Activated CD4-positive, alpha-beta T cell treated with anti-CD3 and anti-CD28 coated beads, Interleukin-2, Interleukin-4, amounts not matched to agents 100 ng/mL and 50 ng/mL, durations not matched to agents 16 hours and 8 hours (primary cell): ENCODE results near the gene DDX1.
"Not testable (repeated sequence)": the region's sequence is repeated elsewhere in the genome, so short reads cannot be mapped to it uniquely, and the experiment has no call there.

ENCODE experiments used
- DNase-seq: peaks from one replicate; pipeline ENCODE4 v3.0.0-alpha.2; 2020; ENCODE audit warnings: low spot score

Gene DDX1

DNA sequence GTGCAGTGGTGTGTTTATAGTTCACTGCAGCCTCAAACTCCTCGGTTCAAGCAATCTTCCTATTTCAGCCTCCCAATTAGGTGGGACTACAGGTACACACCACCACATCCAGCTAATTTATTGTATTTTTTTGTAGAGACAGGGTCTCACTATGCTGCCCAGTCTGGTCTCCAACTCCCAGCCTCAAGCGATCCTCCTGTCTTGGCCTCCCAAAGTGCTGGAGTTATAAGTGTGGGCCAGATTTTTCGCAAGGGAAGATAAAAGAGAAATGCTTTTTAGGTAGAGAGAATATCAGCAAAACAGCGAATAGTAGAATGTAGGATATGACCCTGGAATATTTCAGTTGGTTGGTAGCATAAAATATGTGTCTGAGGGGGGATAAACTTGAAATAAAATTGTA is 4.3 kb downstream of the DDX1 start:
- no peak for DNase-seq

DNA sequence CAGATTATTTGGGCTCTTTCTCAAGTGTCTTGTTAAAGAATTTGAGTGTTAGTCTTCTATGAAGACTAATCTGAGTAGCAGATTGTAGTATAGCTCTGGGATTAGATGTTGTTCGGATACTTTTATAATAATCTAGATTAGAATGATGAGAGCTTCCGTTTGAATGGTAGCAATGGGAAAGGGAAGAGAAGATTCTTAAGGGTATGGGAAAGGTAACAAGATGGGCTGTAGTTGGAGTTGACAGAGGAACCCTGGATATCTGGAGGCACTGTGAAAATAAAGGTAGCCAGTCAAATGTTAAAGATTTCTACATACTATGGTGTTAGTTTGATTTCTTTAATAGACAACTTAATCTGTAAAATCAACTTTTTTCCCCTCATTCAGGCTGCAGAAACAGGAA is 4.7 kb downstream of the DDX1 start:
- DNase-seq: no peak

DNA sequence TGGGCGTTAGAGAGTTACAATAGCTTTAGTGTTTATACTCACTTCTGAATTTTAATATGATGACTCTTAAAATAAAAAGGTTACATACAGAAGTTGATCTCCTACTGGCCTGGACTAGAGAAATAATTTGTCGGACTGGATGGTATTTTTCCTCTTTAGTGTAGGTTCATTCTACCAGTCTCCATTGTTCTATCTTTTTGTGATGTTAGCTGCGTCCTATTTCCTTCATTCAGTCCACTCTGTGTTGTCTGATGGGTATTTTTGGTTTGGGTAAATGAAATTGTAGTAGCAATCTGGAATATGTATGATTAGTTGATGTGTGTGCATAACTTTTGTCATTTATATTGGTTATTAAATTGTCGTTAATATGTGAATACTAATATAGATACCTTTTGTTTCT is 5.3 kb downstream of the DDX1 start:
- no peak for DNase-seq

DNA sequence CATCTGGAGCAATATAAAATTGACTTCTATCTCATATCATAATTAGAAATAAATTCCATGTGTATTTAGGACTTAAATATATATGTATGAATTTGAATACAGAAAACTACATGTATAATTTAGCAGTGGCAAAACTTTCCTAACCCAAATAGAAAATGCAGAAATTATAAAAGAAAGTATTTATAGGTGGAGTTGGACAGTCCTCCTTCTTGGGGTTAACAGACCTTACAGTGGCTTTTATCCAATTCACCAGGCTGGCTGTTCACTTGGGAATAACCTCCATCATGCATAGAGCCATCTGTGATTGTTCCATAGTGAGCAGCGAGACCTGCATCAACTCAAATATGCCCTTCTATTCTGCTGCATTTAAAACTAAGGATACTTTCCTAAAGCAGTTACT is 8.3 kb downstream of the DDX1 start:
- DNase-seq: no peak

DNA sequence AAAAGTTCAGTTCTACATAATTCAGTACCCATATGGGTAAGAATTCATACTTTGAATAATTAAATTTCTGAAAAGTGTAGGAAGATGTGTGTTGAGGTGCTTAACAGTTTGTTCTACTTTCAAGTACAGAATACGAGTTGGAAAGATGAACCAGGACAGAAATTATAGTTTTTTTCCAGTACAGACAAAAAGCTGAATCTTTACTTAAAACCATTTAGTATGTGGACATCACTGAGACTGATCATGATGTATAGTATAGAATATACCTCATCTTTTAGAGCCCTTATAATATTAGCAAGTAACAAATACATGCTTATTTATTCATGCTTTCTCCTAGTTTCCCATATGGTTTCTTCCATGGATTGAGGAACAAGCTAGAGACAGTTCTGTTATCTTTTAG is 10.0 kb downstream of the DDX1 start:
- no peak for DNase-seq

DNA sequence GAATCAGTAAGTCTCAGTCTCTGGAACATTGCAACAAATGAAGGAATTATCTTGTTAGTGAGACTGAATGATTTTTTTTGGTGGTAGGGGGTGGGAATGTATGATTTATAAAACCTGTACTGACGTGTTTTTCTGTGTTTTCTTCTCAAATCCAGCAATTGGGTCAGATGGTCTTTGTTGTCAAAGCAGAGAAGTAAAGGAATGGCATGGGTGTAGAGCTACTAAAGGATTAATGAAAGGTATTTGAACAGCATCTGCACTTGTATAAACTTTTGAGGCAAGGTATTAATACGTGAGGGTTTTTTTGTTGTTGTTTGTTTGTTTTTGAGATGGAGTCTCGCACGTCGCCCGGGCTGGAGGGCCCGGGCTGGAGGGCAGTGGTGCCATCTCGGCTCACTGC is 10.7 kb downstream of the DDX1 start:
- no peak for DNase-seq

DNA sequence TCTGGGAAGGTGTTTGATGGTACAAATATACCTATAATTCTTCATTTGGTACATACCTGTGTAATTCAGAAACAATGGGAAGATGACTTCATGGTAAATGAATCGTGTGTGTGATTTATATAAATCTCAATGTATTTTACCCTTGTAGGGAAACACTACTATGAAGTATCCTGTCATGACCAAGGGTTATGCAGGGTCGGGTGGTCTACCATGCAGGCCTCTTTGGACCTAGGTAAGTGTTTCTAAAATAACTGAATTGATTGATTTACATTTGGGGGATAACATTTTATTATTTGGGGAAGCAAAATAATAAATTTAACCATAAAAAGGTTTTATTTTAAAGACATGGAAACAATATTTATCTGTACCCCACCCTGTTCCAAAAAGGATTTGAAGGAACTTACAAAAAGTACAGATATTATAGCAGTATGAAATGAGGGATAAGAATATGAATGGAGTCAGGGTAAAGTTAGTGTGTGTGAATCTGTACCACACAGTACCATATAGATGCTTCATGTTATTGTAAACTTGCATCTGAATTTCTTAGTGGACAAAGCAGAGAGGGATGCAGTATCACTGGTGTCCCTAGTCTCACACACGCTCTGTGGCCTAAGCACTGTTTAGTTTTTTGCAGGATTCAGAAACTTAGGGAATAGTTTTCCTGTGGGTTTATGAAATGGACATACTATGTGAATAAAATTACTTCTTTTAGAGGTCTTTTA is 11.5 kb downstream of the DDX1 start:
- no peak for DNase-seq

DNA sequence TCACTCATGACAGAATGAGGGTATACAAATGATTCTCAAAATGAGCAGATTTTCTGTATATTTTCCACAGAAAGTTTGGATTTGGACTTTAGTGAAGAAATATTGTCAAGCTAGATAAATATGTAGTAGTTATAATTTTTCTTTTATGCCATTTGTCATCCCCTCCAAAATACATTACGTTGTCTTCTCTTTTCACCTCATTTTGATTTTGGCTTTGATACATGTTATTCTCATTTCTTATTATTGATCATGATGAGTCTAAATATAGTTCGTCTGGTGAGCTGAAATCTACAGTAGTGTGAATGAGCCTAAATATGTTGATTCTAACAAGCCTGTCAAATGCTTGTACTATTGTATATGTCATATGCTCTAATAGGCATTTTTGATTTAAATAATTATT is 12.3 kb downstream of the DDX1 start:
- DNase-seq: no peak

DNA sequence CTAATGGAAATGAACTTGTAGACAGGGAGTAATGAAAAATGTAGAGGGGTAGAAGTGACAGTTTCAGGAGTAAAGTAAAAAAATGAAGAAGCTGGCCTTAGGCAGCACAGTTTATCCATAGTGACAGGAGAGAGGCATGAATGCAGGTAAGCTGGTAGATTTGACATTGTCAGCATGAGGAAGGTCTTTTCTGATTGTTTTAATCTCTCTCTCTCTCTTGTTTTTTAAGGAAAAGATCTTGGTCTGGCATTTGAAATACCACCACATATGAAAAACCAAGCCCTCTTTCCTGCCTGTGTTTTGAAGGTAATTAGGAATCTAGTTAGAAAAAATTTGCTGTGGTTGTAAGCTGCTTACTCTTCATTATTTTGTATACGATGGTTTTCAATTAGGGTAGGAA is 14.1 kb downstream of the DDX1 start:
- no peak for DNase-seq

DNA sequence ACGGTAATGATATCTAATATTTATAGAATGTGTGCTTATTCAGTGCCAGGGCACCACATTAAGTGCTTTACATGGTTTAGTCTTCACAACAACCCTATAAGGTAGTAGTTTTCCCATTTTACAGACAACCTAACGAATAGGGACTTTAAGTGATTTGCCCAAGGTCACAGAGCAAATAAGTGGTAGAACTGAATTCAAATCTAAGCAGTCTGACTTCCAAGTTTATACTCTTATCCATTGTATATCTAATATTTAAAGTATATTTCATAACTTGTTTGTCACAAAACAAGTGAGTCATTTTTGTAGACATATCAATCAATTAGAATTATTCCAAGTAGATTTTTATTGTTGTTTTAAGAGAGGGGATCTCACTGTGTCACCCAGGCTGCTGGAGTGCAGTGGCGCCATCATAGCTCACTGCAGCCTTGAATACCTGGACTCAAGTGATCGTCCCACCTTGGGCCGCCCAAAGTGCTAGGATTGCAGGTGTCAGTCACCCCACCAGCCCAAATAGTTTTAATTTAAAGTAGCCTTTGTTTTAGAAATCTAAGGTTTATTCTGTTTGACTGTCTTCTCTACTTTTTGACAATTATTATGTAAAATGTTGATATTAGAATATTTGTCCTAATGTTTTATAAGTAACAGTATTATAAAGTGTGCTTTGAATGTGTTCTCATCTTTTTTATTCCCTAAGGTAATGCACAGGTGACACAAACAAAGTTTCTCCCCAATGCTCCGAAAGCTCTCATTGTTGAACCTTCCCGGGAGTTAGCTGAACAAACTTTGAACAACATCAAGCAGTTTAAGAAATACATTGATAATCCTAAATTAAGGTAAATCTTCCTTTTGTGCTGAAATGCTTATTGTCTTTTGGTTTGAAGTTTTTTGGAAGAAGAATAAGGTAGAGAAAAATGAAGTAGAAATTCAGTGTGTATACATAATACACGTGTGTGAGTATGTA is 15.1 kb downstream of the DDX1 start:
- DNase-seq: no peak

DNA sequence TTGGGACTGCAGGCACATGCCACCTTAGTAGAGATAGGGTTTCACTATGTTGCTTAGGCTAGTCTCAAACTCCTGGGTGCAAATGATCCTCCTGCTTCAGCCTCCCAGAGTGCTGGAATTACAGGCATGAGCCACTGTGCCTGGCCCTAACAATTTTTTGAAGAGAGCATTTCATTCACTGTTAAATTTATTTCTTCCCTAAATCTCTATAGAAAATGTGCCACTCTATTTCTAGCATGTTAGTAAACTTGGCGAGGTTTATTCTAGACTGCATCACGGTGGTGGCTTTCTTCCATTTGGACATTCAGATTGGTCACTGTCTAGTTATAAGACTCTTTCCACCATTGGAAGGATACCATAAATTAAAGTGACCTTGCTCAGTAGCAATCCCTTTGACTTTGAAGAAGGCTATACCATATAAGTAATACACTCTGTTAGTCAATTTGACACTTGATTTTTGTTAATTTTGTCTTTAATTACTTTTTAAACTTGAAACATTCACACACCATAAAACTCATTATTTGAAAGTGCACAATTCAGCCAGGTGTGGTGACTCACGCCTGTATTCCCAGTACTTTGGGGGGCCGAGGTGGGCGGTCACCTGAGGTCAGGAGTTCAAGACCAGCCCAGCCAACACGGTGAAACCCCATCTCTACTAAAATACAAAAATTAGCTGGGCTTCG is 16.2 kb downstream of the DDX1 start:
- DNase-seq: no peak

DNA sequence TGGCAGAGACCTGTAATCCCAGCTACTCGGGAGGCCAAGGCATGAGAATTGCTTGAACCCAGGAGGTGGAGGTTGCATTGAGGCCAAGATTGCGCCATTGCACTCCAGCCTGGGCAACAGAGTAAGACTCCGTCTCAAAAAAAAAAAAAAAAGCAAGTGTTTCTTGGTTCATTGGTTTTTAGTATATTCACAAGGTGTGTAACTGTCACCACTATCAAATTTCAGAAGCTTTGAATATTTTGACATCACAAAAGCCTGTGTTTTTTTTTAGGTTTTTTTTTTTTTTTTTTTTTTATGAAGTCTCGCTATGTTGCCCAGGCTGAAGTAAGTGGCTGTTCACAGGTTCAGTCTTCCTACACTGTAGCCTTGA is 16.7 kb downstream of the DDX1 start:
- no peak for DNase-seq

DNA sequence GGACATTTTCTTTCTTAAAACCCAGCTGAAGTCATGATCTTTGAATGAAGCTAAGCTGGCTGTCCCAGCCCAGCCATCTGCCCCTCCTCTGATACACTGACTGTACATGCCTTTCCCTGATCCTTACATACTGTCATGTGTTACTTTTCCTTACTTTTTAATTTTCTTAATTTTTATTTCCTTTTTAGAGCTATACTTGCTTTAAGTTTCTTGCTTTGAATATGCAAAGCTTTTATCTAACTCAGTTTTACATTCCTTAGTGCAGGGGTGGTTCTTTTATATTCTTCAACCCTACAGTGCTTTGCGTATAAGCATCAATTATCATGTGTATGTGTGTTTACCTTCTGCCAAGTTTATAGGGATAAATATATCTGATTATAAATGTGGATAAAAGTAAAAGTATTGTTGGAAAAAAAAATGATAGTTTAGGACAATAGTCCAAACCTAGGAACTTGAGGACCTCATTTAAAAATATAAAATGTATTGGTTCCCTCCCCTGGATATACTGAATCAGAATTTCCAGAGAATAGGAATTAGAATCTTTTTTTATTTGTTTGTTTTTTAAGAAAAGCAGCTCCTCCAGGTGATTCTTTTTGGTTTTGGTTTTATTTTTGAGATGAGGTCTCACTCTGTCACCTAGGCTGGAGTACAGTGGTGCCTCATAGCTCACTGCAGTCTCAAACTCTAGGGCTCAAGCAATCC is 17.8 kb downstream of the DDX1 start:
- DNase-seq: no peak

DNA sequence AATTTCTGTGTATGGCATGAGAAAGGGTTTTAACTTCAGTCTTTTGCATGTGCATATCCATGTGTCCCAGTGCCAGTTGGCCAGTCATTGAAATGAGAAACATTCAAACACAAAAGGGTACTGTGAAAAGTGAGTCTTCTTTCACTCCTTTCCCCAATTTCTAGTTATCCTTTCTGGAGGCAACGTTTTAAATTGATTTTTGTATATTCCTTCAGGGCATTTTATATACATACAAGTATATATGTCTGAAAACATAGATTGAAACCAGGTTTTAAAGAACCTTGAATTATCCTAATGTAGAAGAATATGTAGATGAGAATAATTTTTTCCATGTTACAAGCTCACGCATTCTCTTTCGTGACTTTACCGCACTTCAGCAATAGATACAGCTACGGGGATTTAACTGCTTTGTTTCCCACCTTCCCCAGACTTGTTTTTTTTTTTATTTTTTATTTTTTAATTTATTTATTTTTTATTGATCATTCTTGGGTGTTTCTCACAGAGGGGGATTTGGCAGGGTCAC is 18.8 kb downstream of the DDX1 start:
- no peak for DNase-seq

DNA sequence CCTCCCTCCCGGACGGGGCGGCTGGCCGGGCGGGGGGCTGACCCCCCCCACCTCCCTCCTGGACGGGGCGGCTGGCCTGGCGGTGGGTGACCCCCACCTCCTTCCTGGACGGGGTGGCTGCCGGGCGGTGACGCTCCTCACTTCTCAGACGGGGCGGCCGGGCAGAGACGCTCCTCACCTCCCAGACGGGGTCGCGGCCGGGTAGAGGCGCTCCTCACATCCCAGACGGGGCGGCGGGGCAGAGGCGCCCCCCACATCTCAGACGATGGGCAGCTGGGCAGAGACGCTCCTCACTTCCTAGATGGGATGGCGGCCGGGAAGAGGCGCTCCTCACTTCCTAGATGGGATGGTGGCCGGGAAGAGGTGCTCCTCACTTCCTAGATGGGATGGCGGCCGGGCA is 20.4 kb downstream of the DDX1 start:
- not testable (repeated sequence) for DNase-seq

DNA sequence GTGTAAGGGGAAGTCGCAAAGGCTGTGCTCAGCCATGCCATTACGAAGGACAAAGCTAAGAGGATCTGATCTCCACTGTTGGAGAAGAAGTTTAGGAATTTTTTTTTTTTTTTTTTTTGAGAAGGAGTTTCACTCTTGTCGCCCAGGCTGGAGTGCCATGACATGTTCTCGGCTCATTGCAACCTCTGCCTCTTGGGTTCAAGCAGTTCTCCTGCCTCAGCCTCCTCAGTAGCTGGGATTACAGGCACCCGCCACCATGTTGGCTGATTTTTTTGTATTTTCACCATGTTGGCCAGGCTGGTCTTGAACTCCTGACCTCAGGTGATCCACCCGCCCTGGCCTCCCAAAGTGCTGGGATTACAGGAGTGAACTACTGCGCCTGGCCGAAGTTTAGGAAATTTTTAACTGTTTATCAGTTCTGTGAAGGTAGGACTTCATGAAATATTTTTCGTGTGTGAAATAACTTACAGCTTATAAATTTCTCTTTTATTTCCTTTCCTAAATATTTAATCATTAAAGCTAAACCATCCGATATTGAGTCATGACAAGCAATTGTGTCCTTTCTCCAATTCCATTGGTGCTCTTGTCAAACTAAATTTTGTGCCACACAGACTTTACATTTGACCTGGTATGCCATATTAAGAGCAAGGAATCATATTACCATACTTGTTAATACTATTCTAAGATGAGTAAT is 22.2 kb downstream of the DDX1 start:
- no peak for DNase-seq

DNA sequence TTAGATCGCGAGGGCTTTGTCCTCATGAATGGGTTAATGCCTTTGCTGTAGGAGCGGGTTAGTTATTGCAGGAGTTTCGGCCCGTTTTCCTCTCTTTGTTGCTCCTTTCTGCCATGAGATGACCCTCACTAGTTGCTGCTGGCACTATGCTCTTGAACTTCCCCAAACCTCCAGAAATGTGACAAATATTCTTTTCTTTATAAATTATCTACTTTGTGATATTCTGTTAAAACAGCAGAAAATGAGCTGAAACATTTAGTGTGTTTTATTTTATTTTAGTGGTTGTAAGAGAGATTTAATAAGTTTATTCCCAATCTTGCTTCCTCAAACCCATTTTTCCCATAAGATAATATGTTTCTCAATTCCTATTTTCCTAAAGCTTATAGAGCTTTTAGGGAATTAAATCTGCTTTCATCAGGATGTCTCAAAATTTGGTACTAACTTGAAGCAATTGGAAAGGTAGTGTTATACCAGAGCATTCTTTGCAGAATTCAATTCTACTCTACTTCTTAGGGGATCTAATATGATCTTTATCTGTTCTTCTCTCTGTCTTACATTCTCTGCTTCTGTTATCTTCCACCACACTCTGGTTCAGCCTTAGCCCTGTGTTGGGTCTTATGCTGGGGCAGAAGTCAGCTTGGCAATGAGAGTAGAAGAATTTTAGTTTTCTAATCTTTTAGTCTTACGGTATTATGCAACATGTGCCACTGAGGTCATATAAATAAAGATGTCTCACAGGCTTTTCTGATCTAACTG is 23.1 kb downstream of the DDX1 start:
- DNase-seq: no peak

DNA sequence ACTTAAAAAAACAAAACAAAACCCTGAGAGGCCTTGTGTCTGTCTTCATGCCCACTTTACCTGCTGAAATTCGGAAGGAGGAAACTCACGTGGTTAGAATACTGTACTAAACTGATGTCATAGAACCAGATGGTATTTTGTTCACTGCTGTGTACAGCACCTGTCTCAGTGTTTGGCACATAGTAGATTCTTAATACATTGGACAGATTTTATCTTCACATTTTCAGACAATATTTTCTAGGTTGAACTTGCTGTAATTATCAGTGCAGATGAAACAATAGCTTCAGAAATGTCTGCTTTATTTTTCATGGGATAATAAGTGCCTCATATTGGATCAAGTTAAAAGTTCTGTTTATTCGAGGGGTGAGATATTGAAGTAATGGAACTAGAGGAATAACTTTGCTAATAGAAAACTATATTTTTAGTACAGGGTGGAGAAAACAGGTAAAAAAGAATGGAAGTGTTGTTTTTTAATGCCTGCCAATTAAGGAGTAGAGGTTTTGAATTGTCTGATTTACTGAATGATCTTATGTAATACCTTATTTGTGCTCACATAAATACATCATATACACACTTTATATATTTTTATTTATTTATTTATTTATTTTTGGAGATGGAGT is 23.7 kb downstream of the DDX1 start:
- no peak for DNase-seq

DNA sequence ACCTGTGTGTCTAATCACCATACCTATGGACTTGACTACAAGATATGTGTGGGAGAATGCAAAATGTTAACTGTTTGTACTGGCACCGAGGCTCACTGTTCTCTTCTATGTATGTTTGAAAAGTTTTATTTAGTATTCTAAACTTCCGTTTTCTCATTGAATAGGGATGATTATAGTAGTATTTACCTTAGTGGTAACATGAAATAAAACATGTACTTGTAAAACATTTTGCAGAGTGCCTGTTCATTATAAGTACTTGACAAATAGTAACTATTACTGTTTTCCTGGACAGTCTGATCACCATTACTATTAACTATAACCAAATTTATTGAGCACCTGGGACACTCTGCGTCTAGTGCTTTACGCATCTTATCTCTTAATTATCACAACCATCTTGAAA is 24.8 kb downstream of the DDX1 start:
- DNase-seq: no peak
